ENCODE data around the gene SMARCD3. TPM values are rescaled to one million over a fixed set of nuclear protein-coding genes. Genes with fewer than 3 reads are reported as not detected.

SMARCD3 gene
- total and polyA plus RNA-seq, 2 of the 4 experiments (the other 2 are of a cell fraction), result 37.5 to 48.5 TPM

DNA sequence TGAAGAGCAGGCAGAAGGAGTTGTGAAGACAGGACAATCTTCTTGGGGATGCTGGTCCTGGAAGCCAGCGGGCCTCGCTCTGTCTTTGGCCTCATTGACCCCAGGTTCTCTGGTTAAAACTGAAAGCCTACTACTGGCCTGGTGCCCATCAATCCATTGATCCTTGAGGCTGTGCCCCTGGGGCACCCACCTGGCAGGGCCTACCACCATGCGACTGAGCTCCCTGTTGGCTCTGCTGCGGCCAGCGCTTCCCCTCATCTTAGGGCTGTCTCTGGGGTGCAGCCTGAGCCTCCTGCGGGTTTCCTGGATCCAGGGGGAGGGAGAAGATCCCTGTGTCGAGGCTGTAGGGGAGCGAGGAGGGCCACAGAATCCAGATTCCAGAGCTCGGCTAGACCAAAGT is 14.7 kb downstream of the SMARCD3 start:
- Histone ChIP-seq H3K27ac (ENCODE audit: insufficient read depth, low read length) (no peak overlapping the region; the same call in 1 of the 2 replicates), H3K23ac (ENCODE audit: low read depth, low read length) (peak overlapping the region; percentile 33), H4K20me1 (ENCODE audit: insufficient read depth, low read length) (peaks cover 60% of the 10 kb centered on the region), H3K27me3 (ENCODE audit: control insufficient read depth, insufficient read depth, low read length) (no peaks in the 10 kb centered on the region), H4K8ac (ENCODE audit: low read depth in 2 of 2, low read length in 2 of 2) (no peak overlapping the region), H3K4me1 (ENCODE audit: control insufficient read depth, insufficient read depth, low read length) (peaks cover 12% of the 10 kb centered on the region), H3K9me3 (ENCODE audit: control insufficient read depth, insufficient read depth, low read length) (no peaks in the 10 kb centered on the region), H3K18ac (ENCODE audit: low read depth, low read length) (no peak overlapping the region), H2BK5ac (ENCODE audit: low read depth, low read length, poor library complexity, severe bottlenecking) (peak overlapping the region; percentile 51), H3K14ac (replicated peaks; ENCODE audit: low read depth, low read length) (peak overlapping the region; percentile 50), H2AK5ac (ENCODE audit: low read depth, low read length) (peak overlapping the region; percentile 91; the same call in 1 of the 2 replicates), H2AFZ (replicated peaks; ENCODE audit: low read length, poor library complexity) (no peak overlapping the region), H2BK120ac (ENCODE audit: low read depth, low read length) (no peak overlapping the region), H4K91ac (ENCODE audit: insufficient read depth, low read depth, low read length) (no peak overlapping the region), H3K36me3 (ENCODE audit: control insufficient read depth, insufficient read depth, low read length) (peaks cover 41% of the 10 kb centered on the region), H2BK15ac (ENCODE audit: low read depth, low read length) (no peak overlapping the region), H2AK9ac (replicated peaks; ENCODE audit: low read depth, low read length, poor library complexity) (peak overlapping the region; percentile 1), H3K4me3 (ENCODE audit: insufficient read depth, low read depth, low read length) (peak overlapping the region; percentile 76), H3K4ac (ENCODE audit: low read depth, low read length) (0 out of 2 replicates have a peak overlapping the region, but pooled peaks have one; percentile 37), H3K9ac (ENCODE audit: low read depth, low read length) (peak overlapping the region; percentile 85; the same call in 1 of the 2 replicates), H2BK20ac (ENCODE audit: low read depth, low read length) (no peak overlapping the region), H3K9me1 (ENCODE audit: insufficient read depth, low read length) (0 out of 2 replicates have a peak, but pooled peaks cover 4% of the 10 kb centered on the region), H4K5ac (ENCODE audit: low read depth, low read length) (no peak overlapping the region), H3K79me1 (ENCODE audit: low read depth in 1 of 2, low read length in 2 of 2) (peaks cover 0 to 60% of the 10 kb centered on the region in 2 experiments; a peak in 3 of 4 replicates), H3K4me2 (ENCODE audit: low read depth, low read length) (peak overlapping the region; percentile 69), H3K56ac (ENCODE audit: extremely low read depth, insufficient read depth, low read length) (peak overlapping the region; percentile 89; the same call in 1 of the 2 replicates)
- ChIA-PET CTCF (interaction anchor here (1.5 kb wide), 1 partner anchor 10 kb away, joined by 5 read pairs; no protein-coding TSS in a partner anchor), POLR2A (ENCODE audit: unreplicated experiment) (no interaction called here)
- DNase-seq (no peak), ATAC-seq (ENCODE audit: low read depth) (no peak)
- in situ Hi-C loops (cut with MboI; ENCODE audit: low sequenced_read_pairs) (no loop called here), intact Hi-C loops (cut with micrococcal nuclease) (no loop called here), dilution Hi-C loops (cut with HindIII; ENCODE audit: low sequenced_read_pairs, unreplicated experiment) (no loop called here)
- WGBS, 2 experiments (ENCODE audit: extremely low coverage in 2 of 2, insufficient read length in 1 of 2), result 90% methylated on average over 4 of the region's 9 CpGs; no CpG with 5 or more reads in 1 of the 2 experiments
- no TSS peak for BruUV-seq (replicated peaks)
- TF ChIP-seq MAFK (IDR thresholded peaks at IDR 0.05; ENCODE audit: low read depth, low read length), result no peak
